ENCODE results near the gene EXTL1.

The EXTL1 gene

GRCh38 chr1:26021647-26022403 lies at the start of gene EXTL1:
Gene EXTL1, plus strand, starts transcription at chr1:26021775. Its CDS starts 872 bp downstream, at chr1:26022647.
- no peak within 1 kb of the TSS for H3K4me3 ChIP-seq (ENCODE audit: low read depth, low read length)
- no peak for DNase-seq (ENCODE audit: low read depth)
- no peak for TF ChIP-seq CTCF (IDR thresholded peaks at IDR 0.05; ENCODE audit: low read depth, low read length, missing control alignments)

GRCh38 chr1:25971811-25972180 lies 49.8 kb upstream of the EXTL1 start:
- TF ChIP-seq CTCF (IDR thresholded peaks at IDR 0.05; ENCODE audit: low read depth, low read length, missing control alignments) = no peak
- no peak for DNase-seq (ENCODE audit: low read depth)
- H3K4me3 ChIP-seq (ENCODE audit: low read depth, low read length) = no peak overlapping the region

GRCh38 chr1:25973610-25974321 lies 47.8 kb upstream of the EXTL1 start:
- no peak for DNase-seq (ENCODE audit: low read depth)
- H3K4me3 ChIP-seq (ENCODE audit: low read depth, low read length) = no peak overlapping the region
- no peak for TF ChIP-seq CTCF (IDR thresholded peaks at IDR 0.05; ENCODE audit: low read depth, low read length, missing control alignments)

GRCh38 chr1:25977801-25978200 lies 43.8 kb upstream of the EXTL1 start:
- DNase-seq (ENCODE audit: low read depth) = no peak
- no peak for TF ChIP-seq CTCF (IDR thresholded peaks at IDR 0.05; ENCODE audit: low read depth, low read length, missing control alignments)
- no peak overlapping the region for H3K4me3 ChIP-seq (ENCODE audit: low read depth, low read length)

GRCh38 chr1:25978403-25978802 lies 43.2 kb upstream of the EXTL1 start:
- H3K4me3 ChIP-seq (ENCODE audit: low read depth, low read length) = no peak overlapping the region
- no peak for TF ChIP-seq CTCF (IDR thresholded peaks at IDR 0.05; ENCODE audit: low read depth, low read length, missing control alignments)
- no peak for DNase-seq (ENCODE audit: low read depth)

- no peak for DNase-seq (ENCODE audit: low read depth)
- no peak overlapping the region for H3K4me3 ChIP-seq (ENCODE audit: low read depth, low read length)
- TF ChIP-seq CTCF (IDR thresholded peaks at IDR 0.05; ENCODE audit: low read depth, low read length, missing control alignments) = no peak
Observed at GRCh38 chr1:25979210-25979609, 42.4 kb upstream of the EXTL1 start.
